CD4-positive, alpha-beta T cell treated with Interleukin-6 for 4 hours (primary cell): ENCODE data around the gene MROH8.
"Not testable (repeated sequence)": the region's sequence is repeated elsewhere in the genome, so short reads cannot be mapped to it uniquely, and the experiment has no call there.

Experiments
- DNase-seq: peaks from one replicate; pipeline ENCODE4 v3.0.0-alpha.2; 2020; ENCODE audit warnings: mixed read lengths

Gene MROH8

GRCh38 chr20:37077009-37077408 is 102.3 kb downstream of the MROH8 start:
- DNase-seq, result no peak

- DNase-seq, result no peak
Observed at GRCh38 chr20:37075932-37076685, 103.2 kb downstream of the MROH8 start.

DNA sequence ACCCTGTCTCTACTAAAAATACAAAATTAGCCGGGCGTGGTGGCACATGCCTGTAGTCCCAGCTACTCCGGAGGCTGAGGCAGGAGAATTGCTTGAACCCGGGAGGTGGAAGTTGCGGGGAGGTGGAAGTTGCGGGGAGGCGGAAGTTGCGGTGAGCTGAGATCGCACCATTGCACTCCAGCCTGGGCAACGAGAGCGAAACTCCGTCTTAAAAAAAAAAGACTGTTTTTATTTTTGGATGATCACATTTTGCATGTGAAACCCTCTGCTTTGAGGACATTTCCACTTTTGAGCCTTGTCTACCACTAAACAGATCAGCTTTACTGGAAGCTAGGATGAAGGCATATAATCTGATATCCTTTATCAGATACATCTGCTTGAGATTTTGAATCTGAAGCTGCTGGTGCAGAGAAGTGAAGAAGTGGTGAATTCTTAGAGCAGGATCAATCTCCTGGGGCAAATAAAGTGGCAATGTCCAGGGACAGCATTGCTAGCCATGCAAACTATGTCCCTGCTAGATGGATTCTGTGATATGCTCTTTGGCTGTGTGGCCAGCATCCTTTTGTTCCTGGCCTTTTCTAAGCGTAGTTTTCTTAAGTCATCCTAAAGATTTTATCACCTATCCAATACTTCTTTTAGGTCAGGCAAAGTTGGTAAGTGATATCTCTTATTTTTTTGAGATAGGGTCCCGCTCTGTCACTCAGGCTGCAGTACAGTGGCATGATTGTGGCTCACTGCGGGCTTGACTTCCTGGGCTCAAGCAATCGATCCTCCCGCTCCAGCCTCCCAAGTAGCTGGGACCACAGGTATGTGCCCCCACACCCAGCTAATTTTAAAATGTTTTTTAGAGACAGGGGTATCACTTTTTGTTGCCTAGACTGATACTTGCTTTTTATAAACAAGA is 106.8 kb downstream of the MROH8 start:
- DNase-seq, result peak; percentile 7

DNA sequence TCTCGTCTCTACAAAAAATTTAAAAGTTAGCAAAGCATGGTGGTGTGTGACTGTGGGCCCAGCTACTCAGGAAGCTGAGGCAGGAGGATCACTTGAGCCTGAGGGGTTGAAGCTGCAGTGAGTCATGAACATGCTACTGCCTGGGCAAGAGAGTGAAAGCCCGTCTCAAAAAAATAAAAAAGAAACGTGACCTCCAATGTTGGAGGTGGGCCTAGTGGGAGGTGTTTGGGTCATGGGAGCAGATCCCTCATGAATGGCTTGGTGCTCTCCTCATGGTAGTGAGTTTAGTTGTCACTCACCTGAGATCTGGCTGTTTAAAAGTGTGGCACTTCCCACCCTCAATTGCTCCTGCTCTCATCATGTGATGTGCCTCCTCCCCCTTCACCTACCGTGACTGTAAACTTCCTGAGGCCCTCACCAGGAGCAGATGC is 107.9 kb downstream of the MROH8 start:
- DNase-seq, result peak; percentile 63

GRCh38 chr20:37069563-37069962 is 109.8 kb downstream of the MROH8 start:
- DNase-seq, result not testable (repeated sequence)

DNA sequence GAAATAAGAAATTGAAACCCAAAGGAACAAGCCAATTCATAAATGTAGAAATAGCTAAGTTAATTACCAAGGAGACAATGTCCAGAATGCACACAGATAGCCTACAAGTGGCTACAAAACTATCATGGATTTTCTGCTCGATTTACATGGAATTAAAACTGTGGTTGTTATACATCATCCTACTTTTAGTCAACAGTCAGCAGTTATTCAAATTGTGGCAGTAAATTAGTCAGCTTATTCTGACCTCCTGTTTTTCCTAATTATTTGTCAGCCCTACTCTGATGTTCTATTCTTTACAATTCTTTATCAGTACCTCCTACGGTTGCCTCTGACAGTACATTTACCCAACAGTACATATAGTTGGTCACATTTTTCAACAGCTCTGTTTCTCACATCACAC is 113.2 kb downstream of the MROH8 start:
- no peak for DNase-seq

DNA sequence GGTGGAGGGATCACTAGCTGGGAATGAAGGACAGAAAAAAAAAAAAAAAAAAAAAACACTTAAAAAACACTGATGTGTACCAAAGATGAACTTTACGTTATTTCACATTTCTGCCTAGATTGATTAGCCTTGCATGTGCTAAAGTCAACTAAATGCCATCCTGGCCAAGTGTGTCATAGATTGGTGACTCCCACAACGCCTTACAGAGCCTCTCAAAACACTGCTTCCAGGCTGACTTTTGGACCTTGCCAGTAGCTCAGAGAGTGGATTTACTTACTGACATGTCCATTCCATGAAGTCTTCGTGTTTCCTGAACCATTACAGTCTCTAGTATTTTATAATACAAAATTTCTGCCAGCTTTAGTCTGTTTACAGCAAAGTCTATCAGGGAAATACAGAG is 124.1 kb downstream of the MROH8 start:
- no peak for DNase-seq

DNA sequence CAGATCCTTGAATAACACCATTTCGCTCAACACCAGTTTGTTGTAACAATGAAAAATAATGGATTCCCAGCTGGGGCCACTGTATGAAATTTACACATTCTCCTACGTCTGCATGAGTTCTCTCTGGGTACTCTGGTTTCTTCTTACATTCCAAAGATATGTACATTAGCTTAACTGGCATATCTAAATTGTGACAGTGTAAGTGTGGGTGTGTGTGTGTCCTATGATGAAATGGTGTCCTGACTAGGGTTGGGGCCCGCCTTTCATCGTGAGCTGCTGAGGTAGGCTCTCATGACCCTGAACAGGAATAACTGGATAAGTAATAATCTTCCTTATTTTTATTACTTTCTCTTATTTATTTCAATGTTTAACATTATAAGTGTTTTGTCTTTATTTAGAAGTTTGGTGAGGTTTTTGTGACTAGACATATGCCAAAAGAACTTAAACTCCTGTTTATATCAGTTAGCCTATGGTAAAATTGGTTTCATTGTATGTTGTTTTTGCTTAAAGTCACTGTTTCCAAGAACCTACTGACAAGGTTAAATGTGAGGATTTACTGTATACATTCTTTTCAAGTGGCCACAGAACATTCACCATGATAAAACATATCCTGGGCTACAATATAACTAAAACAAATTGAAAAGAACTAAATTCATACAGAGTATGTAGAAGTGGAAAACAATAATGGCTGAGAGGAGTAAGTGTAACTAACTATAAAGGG is 126.0 kb downstream of the MROH8 start:
- DNase-seq, result no peak
